HL-60/S4 treated with retinoic acid at 250 ng/mL for 4 days and 3 days (cell line): ENCODE data around the gene PTRHD1.

Experiments used
- in situ Hi-C: fragments of 300-500 bp; cut with MboI; formaldehyde crosslinking; loops from 2 replicates; pipeline ENCODE4 v1.7.0; 2022; ENCODE audit warnings: low sequenced_read_pairs

Gene PTRHD1

GRCh38 chr2:24830786-24831185 lies 37.6 kb upstream of the PTRHD1 start:
- in situ Hi-C loops: no loop called here

- in situ Hi-C loops: no loop called here
These were observed 37.2 kb upstream of the PTRHD1 start for GRCh38 chr2:24830351-24830750.

- in situ Hi-C loops: loop anchor here (10.0 kb wide), 1 partner anchor 414 kb away; no protein-coding TSS in a partner anchor
These were observed 35.2 kb upstream of the PTRHD1 start for GRCh38 chr2:24828238-24828996.

- in situ Hi-C loops: loop anchor here (10.0 kb wide), 1 partner anchor 413 kb away; no protein-coding TSS in a partner anchor
These were observed 34.4 kb upstream of the PTRHD1 start for GRCh38 chr2:24827321-24828237.

- in situ Hi-C loops: loop anchor here (10.0 kb wide), 1 partner anchor 412 kb away; no protein-coding TSS in a partner anchor
These were observed 33.6 kb upstream of the PTRHD1 start for GRCh38 chr2:24826773-24827145.

- in situ Hi-C loops: loop anchor here (10.0 kb wide), 1 partner anchor 411 kb away; no protein-coding TSS in a partner anchor
These were observed 32.9 kb upstream of the PTRHD1 start for GRCh38 chr2:24825883-24826772.

- in situ Hi-C loops: loop anchor here (10.0 kb wide), 1 partner anchor 410 kb away; no protein-coding TSS in a partner anchor
These were observed 32.0 kb upstream of the PTRHD1 start for GRCh38 chr2:24824966-24825882.

GRCh38 chr2:24824071-24824588 lies 30.9 kb upstream of the PTRHD1 start:
- in situ Hi-C loops: loop anchor here (10.0 kb wide), 1 partner anchor 409 kb away; no protein-coding TSS in a partner anchor

GRCh38 chr2:24822049-24822706 lies 29.0 kb upstream of the PTRHD1 start:
- in situ Hi-C loops: loop anchor here (10.0 kb wide), 1 partner anchor 407 kb away; no protein-coding TSS in a partner anchor

GRCh38 chr2:24821433-24821891 lies 28.3 kb upstream of the PTRHD1 start:
- in situ Hi-C loops: loop anchor here (10.0 kb wide), 1 partner anchor 407 kb away; no protein-coding TSS in a partner anchor

- in situ Hi-C loops: loop anchor here (10.0 kb wide), 1 partner anchor 406 kb away; no protein-coding TSS in a partner anchor
These were observed 27.6 kb upstream of the PTRHD1 start for GRCh38 chr2:24820598-24821432.

- in situ Hi-C loops: loop anchor here (10.0 kb wide), 1 partner anchor 405 kb away; no protein-coding TSS in a partner anchor
These were observed 27.0 kb upstream of the PTRHD1 start for GRCh38 chr2:24820175-24820513.

- in situ Hi-C loops: loop anchor here (10.0 kb wide), 1 partner anchor 405 kb away; no protein-coding TSS in a partner anchor
These were observed 26.4 kb upstream of the PTRHD1 start for GRCh38 chr2:24819442-24820174.

GRCh38 chr2:24818721-24819167 lies 25.6 kb upstream of the PTRHD1 start:
- in situ Hi-C loops: no loop called here

- in situ Hi-C loops: no loop called here
These were observed 23.7 kb upstream of the PTRHD1 start for GRCh38 chr2:24816884-24817283.

GRCh38 chr2:24816404-24816803 lies 23.2 kb upstream of the PTRHD1 start:
- in situ Hi-C loops: no loop called here

- in situ Hi-C loops: no loop called here
These were observed 22.0 kb upstream of the PTRHD1 start for GRCh38 chr2:24815171-24815570.
